ENCODE data around the gene VMAC. TPM values are rescaled to one million over a fixed set of nuclear protein-coding genes. Genes with fewer than 3 reads are reported as not detected.

The VMAC gene, protein sequence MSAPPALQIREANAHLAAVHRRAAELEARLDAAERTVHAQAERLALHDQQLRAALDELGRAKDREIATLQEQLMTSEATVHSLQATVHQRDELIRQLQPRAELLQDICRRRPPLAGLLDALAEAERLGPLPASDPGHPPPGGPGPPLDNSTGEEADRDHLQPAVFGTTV
- total RNA-seq (2022; extraction: Qiagen RNA extraction) = 0.26 to 0.59 TPM (median 0.49 TPM) in 5 replicates

DNA sequence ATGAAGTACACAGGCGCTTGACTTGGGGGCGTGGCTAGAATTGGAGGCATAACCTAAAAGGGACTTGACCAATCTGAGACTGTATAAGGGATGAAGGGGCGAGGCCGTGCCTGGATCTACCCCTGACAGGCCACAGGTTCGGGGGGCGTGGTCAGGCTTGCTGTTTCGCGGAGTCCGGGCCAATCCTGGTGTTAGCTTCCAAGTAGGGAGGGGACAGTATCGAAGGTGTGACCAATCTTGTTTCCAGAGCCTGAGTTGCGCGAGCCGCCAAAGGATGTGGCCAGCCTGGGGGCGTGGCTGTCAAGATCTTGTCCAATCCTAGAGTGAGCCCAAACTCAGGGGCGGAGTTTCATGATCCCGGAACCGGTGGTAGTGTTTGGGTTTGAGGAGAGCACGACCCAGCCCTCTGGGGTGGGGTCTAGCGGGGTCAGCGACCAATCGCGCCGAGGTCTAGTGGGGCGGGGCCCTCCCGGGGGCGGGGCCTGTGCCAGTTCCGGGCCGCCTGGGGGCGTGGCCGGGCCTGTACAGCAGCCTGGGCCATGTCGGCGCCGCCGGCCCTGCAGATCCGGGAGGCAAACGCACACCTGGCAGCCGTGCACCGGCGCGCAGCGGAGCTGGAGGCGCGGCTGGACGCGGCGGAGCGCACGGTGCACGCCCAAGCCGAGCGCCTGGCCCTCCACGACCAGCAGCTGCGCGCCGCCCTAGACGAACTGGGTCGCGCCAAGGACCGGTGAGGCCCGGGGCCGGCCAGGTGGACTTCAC, at the start of gene VMAC:
Gene VMAC, plus strand, starts transcription at position 521 of the 762 bp plus-strand sequence. Its CDS starts 19 bp downstream, at position 540.

DNA sequence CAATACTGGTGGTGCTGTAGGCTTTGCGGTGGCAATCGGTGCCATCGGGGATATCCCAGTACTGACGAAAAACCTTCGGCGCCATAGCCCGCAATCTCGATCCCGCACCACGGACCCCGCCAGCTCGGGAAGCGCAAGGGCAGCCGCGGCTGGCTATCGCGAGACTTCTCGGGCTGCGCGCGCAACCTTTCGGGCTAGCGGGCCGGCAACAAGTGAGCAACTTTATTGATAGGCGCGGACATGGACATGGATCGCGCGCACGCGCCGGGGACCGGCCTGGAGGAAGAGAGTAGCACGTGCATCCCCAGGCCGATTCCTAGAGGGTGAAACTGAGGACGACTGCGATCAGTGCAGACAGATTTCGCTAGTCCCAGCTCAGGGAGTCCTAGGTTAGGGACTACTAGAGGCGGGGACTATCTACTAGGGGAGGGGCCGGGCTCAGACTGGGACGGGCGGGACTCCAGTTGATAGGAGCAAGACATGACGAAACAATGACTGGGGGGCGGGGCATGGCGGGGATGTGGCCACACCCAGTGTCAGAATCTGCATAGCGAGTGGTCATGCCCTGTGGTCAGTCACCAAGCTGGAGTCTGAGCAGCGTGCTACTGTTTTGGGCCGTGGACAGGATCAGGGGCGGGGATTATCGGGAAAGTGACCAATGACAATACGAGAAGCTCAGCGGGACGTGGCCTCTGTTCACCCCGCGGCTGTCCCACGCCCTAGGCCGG, 884 bp upstream of the VMAC start, which contains the start of gene NDUFA11:
Gene NDUFA11, minus strand, starts transcription at position 167 of the 728 bp plus-strand sequence. Its CDS starts 82 bp downstream, at position 85.

DNA sequence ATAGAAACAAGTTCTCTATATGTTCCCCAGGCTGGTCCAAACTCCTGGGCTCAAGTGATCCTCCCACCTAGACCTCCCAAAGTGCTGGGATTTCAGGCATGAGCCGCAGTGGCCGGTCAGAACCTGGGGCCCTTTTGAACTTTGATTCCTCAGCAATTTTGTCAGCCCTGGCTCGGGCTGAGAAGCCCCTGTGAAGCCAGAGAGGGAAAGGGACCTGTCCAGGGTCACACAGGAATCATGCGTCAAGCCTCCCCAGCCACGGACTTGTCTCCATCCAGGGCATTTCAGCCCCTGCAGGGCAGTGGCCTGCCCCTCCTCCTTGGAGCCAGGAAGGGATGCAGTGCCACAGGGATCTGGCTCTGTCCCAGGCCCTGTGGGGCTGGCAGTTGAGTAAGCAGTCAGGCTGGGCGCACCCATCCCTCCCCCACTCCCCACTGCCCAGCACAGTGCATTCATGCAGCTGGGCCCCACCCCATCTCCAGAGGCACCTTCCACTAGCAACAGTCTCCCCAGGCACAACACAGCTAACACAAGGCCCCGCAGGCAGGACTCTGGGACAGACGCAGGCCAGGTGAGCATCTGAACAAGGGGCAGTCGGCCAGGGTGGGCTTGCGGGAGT, 9.2 kb downstream of the VMAC start, which contains the start of gene CAPS:
Gene CAPS, plus strand, starts transcription at position 516 of the 619 bp plus-strand sequence. CDS start 153 bp downstream, outside the sequence.

Other genes with a start within 250 kb of the VMAC start
- 48.1 to 75.8 TPM (median 69.1 TPM) in 5 replicates for gene MICOS13, start 224.4 kb upstream of the VMAC start, total RNA-seq (2022; extraction: Qiagen RNA extraction)
- 3.5 to 5.2 TPM (median 4.3 TPM) in 5 replicates for gene HSD11B1L, start 223.8 kb upstream of the VMAC start, total RNA-seq (2022; extraction: Qiagen RNA extraction)
- gene RPL36, start 214.6 kb upstream of the VMAC start, total RNA-seq (2022; extraction: Qiagen RNA extraction) = 732 to 879 TPM (median 766 TPM) in 5 replicates
- 49.8 to 62.6 TPM (median 59.8 TPM) in 5 replicates for gene LONP1, start 184.7 kb upstream of the VMAC start, total RNA-seq (2022; extraction: Qiagen RNA extraction)
- gene CATSPERD, start 184.2 kb upstream of the VMAC start, total RNA-seq (2022; extraction: Qiagen RNA extraction) = not detected in 5 replicates
- gene PRR22, start 120.1 kb upstream of the VMAC start, total RNA-seq (2022; extraction: Qiagen RNA extraction) = 1.2 to 3.4 TPM (median 2.3 TPM) in 5 replicates
- 26.9 to 31.9 TPM (median 28.5 TPM) in 5 replicates for gene DUS3L, start 113.7 kb upstream of the VMAC start, total RNA-seq (2022; extraction: Qiagen RNA extraction)
- 1.2 to 1.6 TPM (median 1.3 TPM) in 5 replicates for gene NRTN, start 99.8 kb upstream of the VMAC start, total RNA-seq (2022; extraction: Qiagen RNA extraction)
- gene FUT6, start 65.2 kb upstream of the VMAC start, total RNA-seq (2022; extraction: Qiagen RNA extraction) = not detected in 5 replicates
- gene FUT3, start 53.4 kb upstream of the VMAC start, total RNA-seq (2022; extraction: Qiagen RNA extraction) = 0.08 to 0.12 TPM (median 0.11 TPM) in 3 of 5 replicates, not detected in the others
- not detected in 5 replicates for gene FUT5, start 34.3 kb upstream of the VMAC start, total RNA-seq (2022; extraction: Qiagen RNA extraction)
- 206 to 313 TPM (median 291 TPM) in 5 replicates for gene NDUFA11, start 1.1 kb upstream of the VMAC start, total RNA-seq (2022; extraction: Qiagen RNA extraction)
- 1.0 to 1.8 TPM (median 1.5 TPM) in 5 replicates for gene CAPS, start 9.4 kb downstream of the VMAC start, total RNA-seq (2022; extraction: Qiagen RNA extraction)
- 38.2 to 45.0 TPM (median 41.3 TPM) in 5 replicates for gene RANBP3, start 73.3 kb downstream of the VMAC start, total RNA-seq (2022; extraction: Qiagen RNA extraction)
- gene RFX2, start 205.6 kb downstream of the VMAC start, total RNA-seq (2022; extraction: Qiagen RNA extraction) = 5.9 to 10.3 TPM (median 7.2 TPM) in 5 replicates
- gene ACSBG2, start 230.8 kb downstream of the VMAC start, total RNA-seq (2022; extraction: Qiagen RNA extraction) = not detected in 5 replicates

Measured in A549 treated with AZD2906 at 1 μM for 4 hours (cell line).